ENCODE measurements around the gene GPATCH11.

The GPATCH11 gene

DNA sequence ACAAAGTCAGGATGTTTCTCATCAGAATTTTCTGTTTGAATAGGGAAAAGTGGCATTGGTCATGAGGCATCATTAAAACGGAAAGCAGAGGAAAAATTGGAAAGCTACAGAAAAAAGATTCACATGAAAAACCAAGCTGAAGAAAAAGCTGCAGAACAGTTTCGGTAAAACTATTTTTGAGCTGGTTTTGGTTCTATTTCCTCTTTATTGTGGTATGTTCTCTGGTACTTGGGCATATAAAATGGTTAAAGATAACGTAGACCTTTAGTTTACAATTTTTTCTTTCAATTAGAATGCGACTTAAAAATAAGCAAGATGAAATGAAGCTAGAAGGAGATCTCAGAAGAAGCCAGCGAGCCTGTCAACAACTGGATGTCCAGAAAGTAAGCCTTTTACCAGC, 7.6 kb downstream of the GPATCH11 start:
- Mint-ChIP-seq H3K27ac (peak overlapping the region; percentile 77), H3K4me1 (peaks cover 57% of the 10 kb centered on the region), H3K27me3 (no peaks in the 10 kb centered on the region), H3K4me3 (peak overlapping the region; percentile 77), H3K9me3 (no peaks in the 10 kb centered on the region), H3K36me3 (peaks cover 51% of the 10 kb centered on the region)
- peak; percentile 56 for ATAC-seq

DNA sequence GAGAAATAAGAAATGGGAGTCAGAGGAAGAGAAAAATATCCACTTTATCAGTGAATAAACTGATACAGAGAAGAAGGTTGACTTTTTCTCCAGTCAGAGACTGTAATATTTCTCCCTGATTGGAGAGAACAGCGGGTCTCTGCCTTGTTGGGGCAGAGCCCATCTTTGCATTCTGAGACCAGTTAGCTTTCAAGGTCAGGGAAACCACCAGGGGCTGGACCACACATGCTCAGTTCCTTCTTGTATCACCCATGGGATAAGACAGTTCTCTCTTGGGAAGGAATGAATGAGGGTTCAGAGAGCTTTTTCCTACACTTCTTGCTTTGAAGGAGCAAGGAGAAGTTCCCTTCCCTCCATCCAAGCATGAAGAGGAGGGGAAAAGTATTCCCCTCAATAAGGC, 12.2 kb downstream of the GPATCH11 start:
- H3K27ac Mint-ChIP-seq, result peak overlapping the region; percentile 40
- H3K36me3 Mint-ChIP-seq, result peaks cover 55% of the 10 kb centered on the region
- ATAC-seq, result no peak
- no peak overlapping the region for H3K4me3 Mint-ChIP-seq
- peaks cover 31% of the 10 kb centered on the region for H3K4me1 Mint-ChIP-seq
- no peaks in the 10 kb centered on the region for H3K27me3 Mint-ChIP-seq
- no peaks in the 10 kb centered on the region for H3K9me3 Mint-ChIP-seq

DNA sequence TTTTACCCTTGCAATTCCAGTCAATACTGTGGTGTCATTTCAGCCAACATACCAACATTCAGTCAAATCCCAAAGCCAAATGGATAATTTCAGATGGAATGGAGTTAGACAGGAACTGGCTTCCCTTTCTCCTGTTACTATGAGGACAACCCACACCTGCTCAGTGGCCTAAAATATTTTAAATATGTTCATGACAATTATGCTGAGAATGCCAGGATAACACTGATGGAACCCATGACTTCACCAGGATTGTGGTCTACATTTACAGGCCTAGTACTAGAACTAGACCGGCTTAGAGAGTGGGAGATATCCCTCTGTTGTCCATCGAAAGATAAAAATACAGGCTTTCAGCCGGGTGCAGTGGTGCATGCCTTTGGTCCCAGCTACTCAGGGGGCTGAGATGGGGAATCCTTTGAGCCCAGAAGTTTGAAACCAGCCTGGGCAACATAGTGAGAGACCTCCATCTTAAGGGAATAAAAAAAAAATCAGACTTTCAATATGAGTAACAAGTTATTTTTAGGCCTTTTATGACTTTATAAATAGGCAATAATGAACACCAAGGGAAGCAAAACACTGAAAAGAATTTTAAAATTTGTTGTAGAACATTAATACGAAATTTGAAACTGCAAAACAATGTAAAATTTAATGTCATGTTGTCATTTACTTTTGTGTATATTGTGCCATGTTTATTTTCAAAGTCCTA, 14.2 kb downstream of the GPATCH11 start:
- Mint-ChIP-seq H3K4me1 (peaks cover 17% of the 10 kb centered on the region), H3K4me3 (no peak overlapping the region), H3K36me3 (peaks cover 57% of the 10 kb centered on the region), H3K27ac (no peak overlapping the region), H3K27me3 (no peaks in the 10 kb centered on the region), H3K9me3 (no peaks in the 10 kb centered on the region)
- ATAC-seq, result no peak

DNA sequence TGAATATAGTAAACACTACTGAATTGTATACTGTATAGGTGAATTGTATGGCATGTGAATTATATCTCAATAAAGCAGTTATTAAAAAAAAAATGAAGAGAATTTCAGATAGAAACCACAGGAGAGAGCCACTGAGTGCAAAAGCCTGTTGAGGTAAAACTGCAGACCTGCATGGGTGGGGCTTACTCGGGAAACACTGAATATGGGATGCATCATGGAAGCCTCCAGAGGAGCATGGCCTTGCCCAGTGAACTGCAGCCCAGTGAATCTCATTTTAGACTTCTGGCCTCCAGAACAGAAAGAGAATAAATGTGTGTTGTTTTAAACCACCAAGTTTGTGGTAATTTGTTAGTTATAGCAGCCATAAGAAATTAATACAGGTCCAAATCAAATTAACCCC, 15.7 kb downstream of the GPATCH11 start:
- Mint-ChIP-seq H3K4me3 (no peak overlapping the region), H3K9me3 (no peaks in the 10 kb centered on the region), H3K27ac (no peak overlapping the region), H3K27me3 (no peaks in the 10 kb centered on the region), H3K4me1 (peaks cover 13% of the 10 kb centered on the region), H3K36me3 (peaks cover 53% of the 10 kb centered on the region)
- ATAC-seq, result no peak

DNA sequence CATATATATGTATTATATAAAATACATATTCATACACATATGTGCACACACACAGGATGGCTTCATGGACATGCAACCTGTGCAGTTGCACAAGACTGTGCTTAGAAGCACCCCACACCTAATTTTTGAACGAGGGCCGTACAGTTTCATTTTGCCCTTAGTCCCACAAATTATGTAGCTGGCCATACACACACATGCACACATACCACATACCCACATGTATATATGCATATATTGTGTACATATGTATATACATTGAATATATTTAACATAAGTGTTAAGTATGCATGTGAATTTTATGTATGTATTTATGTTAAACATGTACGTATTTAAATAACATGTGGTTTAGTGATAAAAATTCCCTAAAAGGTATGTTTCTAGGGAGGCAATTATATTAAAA, 18.3 kb downstream of the GPATCH11 start:
- no peaks in the 10 kb centered on the region for H3K9me3 Mint-ChIP-seq
- H3K36me3 Mint-ChIP-seq, result peaks cover 57% of the 10 kb centered on the region
- no peak for ATAC-seq
- H3K27me3 Mint-ChIP-seq, result no peaks in the 10 kb centered on the region
- no peak overlapping the region for H3K4me3 Mint-ChIP-seq
- no peak overlapping the region for H3K27ac Mint-ChIP-seq
- peaks cover 6% of the 10 kb centered on the region for H3K4me1 Mint-ChIP-seq

DNA sequence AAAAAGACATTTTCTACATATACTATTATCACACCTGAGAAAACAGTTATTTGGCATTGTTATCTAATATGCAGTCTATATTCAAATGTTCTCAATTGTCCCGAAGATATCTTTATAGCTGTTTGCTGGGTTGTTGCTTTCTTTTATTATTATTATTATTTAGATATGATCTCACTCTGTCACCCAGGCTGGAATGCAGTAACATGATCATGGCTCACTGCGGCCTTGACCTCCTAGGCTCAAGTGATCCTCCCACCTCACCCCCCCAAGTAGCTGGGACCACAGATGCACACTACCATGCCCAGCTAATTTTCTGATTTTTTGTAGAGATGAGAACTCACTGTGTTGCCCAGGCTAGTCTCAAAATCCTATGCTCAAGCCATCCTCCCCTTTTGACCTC, 19.9 kb downstream of the GPATCH11 start:
- Mint-ChIP-seq H3K27me3 (no peaks in the 10 kb centered on the region), H3K27ac (peak overlapping the region; percentile 40), H3K36me3 (peaks cover 71% of the 10 kb centered on the region), H3K4me1 (peaks cover 6% of the 10 kb centered on the region), H3K9me3 (no peaks in the 10 kb centered on the region), H3K4me3 (no peak overlapping the region)
- ATAC-seq, result no peak

DNA sequence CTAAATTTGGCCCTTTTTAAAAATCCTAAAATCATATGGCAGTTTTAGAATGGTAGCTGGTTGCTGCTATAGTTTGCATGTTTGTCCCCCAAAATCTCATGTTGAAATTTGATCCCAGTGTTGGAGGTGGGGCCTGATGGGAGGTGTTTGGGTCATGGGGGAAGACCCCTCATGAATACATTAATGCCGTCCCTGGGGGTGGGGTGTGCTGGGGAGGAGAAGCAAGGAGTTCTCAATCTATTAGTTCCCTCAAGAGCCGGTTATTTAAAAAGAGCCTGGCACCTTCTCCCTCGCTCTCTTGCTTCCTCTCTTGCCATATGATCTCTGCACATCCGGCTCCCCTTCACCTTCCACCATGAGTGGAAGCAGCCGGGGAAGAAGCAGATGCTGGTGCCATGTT, 20.8 kb downstream of the GPATCH11 start:
- H3K4me3 Mint-ChIP-seq, result no peak overlapping the region
- H3K36me3 Mint-ChIP-seq, result peaks cover 67% of the 10 kb centered on the region
- no peak for ATAC-seq
- peaks cover 6% of the 10 kb centered on the region for H3K4me1 Mint-ChIP-seq
- H3K27ac Mint-ChIP-seq, result peak overlapping the region; percentile 40
- no peaks in the 10 kb centered on the region for H3K27me3 Mint-ChIP-seq
- no peaks in the 10 kb centered on the region for H3K9me3 Mint-ChIP-seq

DNA sequence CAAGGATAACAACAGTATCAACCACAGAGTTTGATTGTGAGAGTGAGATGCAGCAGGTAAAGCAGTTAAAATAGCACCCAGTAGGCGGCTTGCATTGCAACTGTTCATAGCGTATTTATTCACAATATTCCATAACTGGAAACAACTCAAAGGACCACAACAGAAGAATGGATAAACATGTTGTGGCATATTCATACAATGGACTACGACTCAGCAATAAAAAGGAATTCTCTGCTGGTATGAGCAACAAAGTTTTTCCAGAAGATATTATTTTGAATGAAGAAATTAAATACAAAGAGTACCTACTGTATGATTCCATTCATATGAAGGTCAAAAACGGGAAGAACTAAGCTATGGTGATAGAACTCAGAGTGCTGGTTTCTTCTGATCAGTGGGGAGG, 25.2 kb downstream of the GPATCH11 start:
- no peak for ATAC-seq
- peaks cover 66% of the 10 kb centered on the region for H3K36me3 Mint-ChIP-seq

DNA sequence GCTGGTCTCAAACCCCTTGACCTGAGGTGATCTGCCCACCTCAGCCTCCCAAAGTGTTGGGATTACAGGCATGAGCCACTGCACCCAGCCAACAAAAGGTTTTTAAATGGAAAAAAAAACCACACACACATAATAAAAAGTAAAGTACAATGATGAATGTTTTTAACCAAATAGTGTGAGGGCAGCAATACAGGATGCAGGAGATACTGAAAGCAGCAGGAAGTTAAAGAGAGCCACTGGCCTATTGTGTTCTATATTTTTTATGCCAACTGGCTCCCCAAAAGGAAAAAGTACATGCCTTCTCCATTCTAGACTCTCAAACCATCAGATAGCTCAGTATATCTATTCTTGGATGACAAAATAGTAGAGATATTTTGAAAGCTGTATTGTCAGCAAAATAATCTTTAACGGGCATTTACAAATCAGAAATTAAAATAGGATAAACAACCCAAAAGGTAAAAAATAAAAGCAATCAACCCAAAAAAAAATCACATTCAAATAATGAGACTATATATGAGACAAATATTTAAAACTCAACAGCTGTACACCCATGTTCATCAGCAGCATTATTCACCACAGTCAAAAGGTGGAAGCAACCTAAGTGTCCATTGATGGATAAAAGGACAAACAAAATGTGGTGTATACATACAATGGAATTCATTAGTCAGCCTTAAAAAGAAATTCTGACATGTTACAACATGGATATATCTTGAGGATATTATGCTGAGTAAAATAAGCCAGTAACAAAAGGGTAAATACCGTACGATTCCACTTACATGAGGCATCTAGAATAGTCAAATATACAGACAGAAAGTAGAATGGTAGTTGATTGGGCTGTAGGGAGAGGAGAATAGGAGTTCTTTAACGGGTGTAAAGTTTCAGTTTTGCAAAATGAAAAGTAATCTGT, 26.2 kb downstream of the GPATCH11 start:
- H3K27ac Mint-ChIP-seq, result no peak overlapping the region
- H3K36me3 Mint-ChIP-seq, result peaks cover 58% of the 10 kb centered on the region

More for the DNA sequence above, 25.2 kb downstream of the GPATCH11 start:
- no peak overlapping the region for H3K4me3 Mint-ChIP-seq
- no peaks in the 10 kb centered on the region for H3K4me1 Mint-ChIP-seq
- H3K27ac Mint-ChIP-seq, result no peak overlapping the region
- H3K9me3 Mint-ChIP-seq, result no peaks in the 10 kb centered on the region
- no peaks in the 10 kb centered on the region for H3K27me3 Mint-ChIP-seq

DNA sequence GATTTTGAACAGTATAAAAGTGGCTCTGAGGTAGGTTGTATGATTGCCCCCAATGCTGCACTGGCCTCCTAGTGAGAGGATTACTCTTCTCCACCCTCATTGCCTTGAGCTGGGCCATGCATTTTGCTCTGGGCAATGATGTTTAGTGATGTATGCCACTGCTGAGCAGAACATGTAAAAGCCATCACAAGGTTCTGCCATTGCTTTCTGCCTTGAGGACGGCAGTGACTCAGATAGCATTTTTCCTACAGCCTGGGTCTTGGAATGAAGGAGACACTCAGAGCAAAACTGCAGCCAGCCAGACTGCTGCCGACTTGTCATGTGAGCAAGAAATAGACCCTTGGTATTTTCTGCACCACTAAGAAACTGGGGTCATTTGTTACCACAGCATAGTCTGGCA, 27.6 kb downstream of the GPATCH11 start:
- Mint-ChIP-seq H3K36me3 (peaks cover 64% of the 10 kb centered on the region), H3K4me3 (no peak overlapping the region), H3K4me1 (no peaks in the 10 kb centered on the region), H3K27me3 (no peaks in the 10 kb centered on the region), H3K9me3 (no peaks in the 10 kb centered on the region), H3K27ac (no peak overlapping the region)
- no peak for ATAC-seq

More for the DNA sequence above, 26.2 kb downstream of the GPATCH11 start:
- no peak for ATAC-seq
- Mint-ChIP-seq H3K4me1 (no peaks in the 10 kb centered on the region), H3K9me3 (no peaks in the 10 kb centered on the region), H3K27me3 (no peaks in the 10 kb centered on the region), H3K4me3 (no peak overlapping the region)

DNA sequence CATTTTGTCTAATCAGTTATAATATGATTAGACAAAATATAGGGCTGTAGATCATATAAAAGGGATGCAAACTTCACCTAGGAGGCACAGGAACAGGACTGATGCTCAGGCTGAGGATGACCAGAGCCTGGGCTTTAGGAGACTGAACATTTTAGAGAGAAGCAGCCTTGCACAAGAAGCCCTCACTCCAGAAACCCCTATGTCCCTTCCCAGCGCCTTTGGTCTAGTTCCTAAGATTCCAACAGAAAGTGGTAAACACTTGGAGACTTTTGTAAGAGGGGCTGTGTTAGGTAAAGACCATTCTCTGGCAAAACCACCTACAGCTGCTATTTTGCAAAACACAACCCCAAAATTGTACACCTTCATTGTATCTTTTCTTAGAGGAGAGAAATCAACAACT, 33.2 kb downstream of the GPATCH11 start:
- Mint-ChIP-seq H3K9me3 (no peaks in the 10 kb centered on the region), H3K4me3 (no peak overlapping the region), H3K27ac (no peak overlapping the region), H3K36me3 (peaks cover 68% of the 10 kb centered on the region), H3K27me3 (no peaks in the 10 kb centered on the region), H3K4me1 (no peaks in the 10 kb centered on the region)
- ATAC-seq, result no peak

DNA sequence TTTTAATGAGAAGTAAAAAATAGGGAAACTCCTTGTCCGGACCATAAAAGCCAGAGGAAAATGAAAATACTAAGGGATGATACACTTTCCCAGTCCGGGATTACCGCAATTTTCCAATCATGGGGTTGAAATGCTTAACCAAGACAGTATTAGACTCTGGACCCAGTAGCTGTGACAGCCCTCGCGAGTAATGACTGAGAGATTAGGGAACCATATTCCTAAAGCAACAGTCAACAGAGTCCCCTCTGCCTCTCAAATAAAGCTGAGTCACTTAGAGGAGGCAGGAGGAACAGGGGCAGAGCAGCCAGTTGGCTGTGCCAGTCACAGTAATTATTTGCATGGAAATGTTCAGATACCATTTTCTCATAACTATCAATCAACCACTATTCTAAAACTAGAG, 34.8 kb downstream of the GPATCH11 start:
- H3K36me3 Mint-ChIP-seq, result peaks cover 68% of the 10 kb centered on the region
- no peaks in the 10 kb centered on the region for H3K4me1 Mint-ChIP-seq

DNA sequence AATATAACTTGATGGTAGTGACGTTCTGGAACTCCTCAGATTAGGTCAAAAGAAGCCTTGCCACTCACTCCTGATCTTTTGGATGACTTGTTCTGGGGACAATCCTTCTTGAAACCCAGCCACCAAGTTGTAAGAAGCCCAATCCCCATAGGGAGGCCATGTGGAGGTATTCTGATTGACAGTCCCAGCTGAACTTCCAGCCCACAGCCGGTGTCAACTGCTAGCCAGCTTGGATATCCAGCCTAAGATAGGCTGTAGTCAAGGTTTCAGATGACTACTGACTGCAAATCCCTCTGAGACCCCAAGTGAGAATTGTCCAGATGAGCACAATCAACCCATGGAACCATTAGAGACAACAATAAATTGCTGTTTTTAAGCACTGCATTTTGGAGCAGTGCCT, 41.1 kb downstream of the GPATCH11 start:
- Mint-ChIP-seq H3K27me3 (no peaks in the 10 kb centered on the region), H3K4me1 (no peaks in the 10 kb centered on the region), H3K36me3 (peaks cover 48% of the 10 kb centered on the region), H3K9me3 (no peaks in the 10 kb centered on the region), H3K27ac (no peak overlapping the region), H3K4me3 (no peak overlapping the region)
- no peak for ATAC-seq

More for the DNA sequence above, 34.8 kb downstream of the GPATCH11 start:
- Mint-ChIP-seq H3K4me3 (no peak overlapping the region), H3K27me3 (no peaks in the 10 kb centered on the region), H3K9me3 (no peaks in the 10 kb centered on the region), H3K27ac (peak overlapping the region; percentile 36)
- no peak for ATAC-seq

DNA sequence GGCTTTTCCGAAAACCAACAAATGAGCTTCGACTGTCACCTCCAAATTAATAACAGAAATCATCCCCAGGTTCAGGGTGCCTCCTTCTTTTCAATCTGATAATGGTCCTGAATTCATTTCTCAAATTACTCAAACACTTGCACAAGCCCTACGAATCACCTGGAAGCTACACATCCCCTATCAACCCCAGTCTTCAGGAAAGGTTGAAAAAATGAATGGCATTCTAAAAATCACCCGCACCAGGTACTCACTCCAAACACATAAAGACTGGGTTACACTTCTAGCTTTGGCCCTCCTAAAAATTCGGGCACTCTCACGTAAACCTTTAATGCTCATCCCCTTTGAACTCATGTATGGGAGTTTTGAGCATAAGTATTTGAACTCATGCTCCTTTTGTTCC, 48.6 kb downstream of the GPATCH11 start:
- ATAC-seq, result no peak
- H3K27me3 Mint-ChIP-seq, result no peaks in the 10 kb centered on the region
- H3K4me3 Mint-ChIP-seq, result no peak overlapping the region
- no peaks in the 10 kb centered on the region for H3K36me3 Mint-ChIP-seq
- no peak overlapping the region for H3K27ac Mint-ChIP-seq
- peaks cover 2% of the 10 kb centered on the region for H3K9me3 Mint-ChIP-seq
- no peaks in the 10 kb centered on the region for H3K4me1 Mint-ChIP-seq

DNA sequence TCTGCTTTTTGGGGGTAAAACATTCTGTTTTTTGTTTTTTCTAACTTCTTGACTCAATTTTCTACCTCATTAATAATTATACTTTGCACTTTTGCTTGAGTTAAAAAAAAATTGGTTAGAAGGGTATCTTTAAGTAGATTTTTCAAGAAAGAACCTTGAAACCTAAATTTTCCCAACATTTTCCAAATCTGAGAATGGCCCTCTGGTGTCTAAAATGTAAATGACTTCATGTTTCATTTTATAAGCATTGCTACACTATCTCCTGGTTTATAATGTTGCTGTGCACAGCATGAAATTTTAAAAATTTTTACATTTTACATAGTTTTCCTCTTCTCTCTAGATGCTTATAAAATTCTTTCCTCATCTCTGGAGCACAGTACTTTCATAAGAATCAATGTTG, 58.2 kb downstream of the GPATCH11 start:
- Mint-ChIP-seq H3K27ac (no peak overlapping the region), H3K27me3 (no peaks in the 10 kb centered on the region), H3K4me1 (peaks cover 7% of the 10 kb centered on the region), H3K9me3 (no peaks in the 10 kb centered on the region), H3K36me3 (peaks cover 37% of the 10 kb centered on the region), H3K4me3 (no peak overlapping the region)
- ATAC-seq, result no peak

DNA sequence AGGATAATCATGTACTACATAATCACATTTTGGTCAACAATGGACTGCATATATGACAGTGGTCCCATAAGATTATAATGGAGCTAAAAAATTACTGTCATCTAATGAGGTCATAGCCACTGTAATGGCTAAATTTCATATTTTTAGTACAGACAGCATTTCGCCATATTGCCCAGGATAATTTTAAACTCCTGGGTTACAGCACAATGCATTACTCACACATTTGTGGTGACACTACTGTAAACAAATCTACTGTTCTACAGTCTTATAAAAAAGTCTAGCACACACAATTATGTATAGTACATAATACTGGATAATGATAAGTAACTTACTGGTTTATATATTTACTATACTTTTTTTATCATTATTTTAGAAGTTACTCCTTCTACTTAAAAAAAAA, 59.7 kb downstream of the GPATCH11 start:
- Mint-ChIP-seq H3K4me3 (no peak overlapping the region), H3K9me3 (no peaks in the 10 kb centered on the region), H3K36me3 (peaks cover 51% of the 10 kb centered on the region), H3K27ac (no peak overlapping the region), H3K27me3 (no peaks in the 10 kb centered on the region), H3K4me1 (peaks cover 7% of the 10 kb centered on the region)
- no peak for ATAC-seq

Data from stimulated activated memory B cell treated with anti-CD40 and anti-IgM and Interleukin-4, amounts not matched to agents 10 μg/mL and 1 μg/mL and 100 μg/mL, for 72 hours (primary cell).